Measurements from ENCODE around the gene HBG2. TPM values are rescaled to one million over a fixed set of nuclear protein-coding genes. Genes with fewer than 3 reads are reported as not detected.
"Not testable (repeated sequence)": the region's sequence is repeated elsewhere in the genome, so short reads cannot be mapped to it uniquely, and the experiment has no call there.

HBG2 gene
- total and polyA plus RNA-seq, 9 donors: 0.37 to 9.7 (median 0.63) TPM; not detected in 3

GRCh38 chr11:5258543-5259262, 4.1 kb upstream of the HBG2 start:
- Histone ChIP-seq H3K36me3 (no peaks in the 10 kb centered on the region), H3K27me3 (no peaks in the 10 kb centered on the region), H3K4me1 (ENCODE audit: insufficient read depth) (no peaks in the 10 kb centered on the region), H3K27ac (no peak overlapping the region), H3K4me3 (no peak overlapping the region), H3K9me3 (no peaks in the 10 kb centered on the region)
- intact Hi-C loops (cut with DNase I): no loop called here
- TF ChIP-seq EP300 (IDR thresholded peaks at IDR 0.05): no peak
- no peak for TF ChIP-seq POLR2A (IDR thresholded peaks at IDR 0.05)
- no peak for TF ChIP-seq CTCF (IDR thresholded peaks at IDR 0.05)
- 58 to 63% (median 61%) methylated on average over 7 of the region's 7 CpGs for WGBS, 3 donors
- no peak for DNase-seq

GRCh38 chr11:5257296-5257695, 2.7 kb upstream of the HBG2 start:
- Histone ChIP-seq H3K36me3 (no peaks in the 10 kb centered on the region), H3K9me3 (no peaks in the 10 kb centered on the region), H3K4me3 (no peak overlapping the region), H3K27ac (no peak overlapping the region), H3K4me1 (ENCODE audit: insufficient read depth) (no peaks in the 10 kb centered on the region), H3K27me3 (no peaks in the 10 kb centered on the region)
- 16 to 27% (median 19%) methylated on average over 2 of the region's 2 CpGs for whole genome bisulfite sequencing, 3 donors
- intact Hi-C loops (cut with DNase I): no loop called here
- no peak for TF ChIP-seq CTCF (IDR thresholded peaks at IDR 0.05)
- no peak for TF ChIP-seq EP300 (IDR thresholded peaks at IDR 0.05)
- no peak for TF ChIP-seq POLR2A (IDR thresholded peaks at IDR 0.05)
- no peak for DNase-seq

- H3K27me3 ChIP-seq; DNase-seq; H3K27ac ChIP-seq; H3K9me3 ChIP-seq; H3K4me1 ChIP-seq (ENCODE audit: insufficient read depth); H3K36me3 ChIP-seq; intact Hi-C loops (cut with DNase I); H3K4me3 ChIP-seq: not testable (repeated sequence)
- 77 to 85% (median 84%) methylated on average over 2 of the region's 2 CpGs for WGBS, 3 donors
Observed at GRCh38 chr11:5254023-5254422, 558 bp downstream of the HBG2 start.

- intact Hi-C loops (cut with DNase I); DNase-seq; H3K4me3 ChIP-seq; H3K36me3 ChIP-seq; H3K27me3 ChIP-seq; H3K27ac ChIP-seq; H3K9me3 ChIP-seq; H3K4me1 ChIP-seq (ENCODE audit: insufficient read depth): not testable (repeated sequence)
- WGBS, 3 donors: 43 to 84% (median 50%) methylated on average over 5 of the region's 5 CpGs
Observed at GRCh38 chr11:5253440-5253839, 1.1 kb downstream of the HBG2 start.

- Histone ChIP-seq H3K36me3 (no peaks in the 10 kb centered on the region), H3K4me1 (ENCODE audit: insufficient read depth) (no peaks in the 10 kb centered on the region), H3K9me3 (no peaks in the 10 kb centered on the region), H3K4me3 (no peak overlapping the region), H3K27ac (no peak overlapping the region), H3K27me3 (no peaks in the 10 kb centered on the region)
- TF ChIP-seq CTCF (IDR thresholded peaks at IDR 0.05): no peak
- TF ChIP-seq EP300 (IDR thresholded peaks at IDR 0.05): no peak
- no peak for DNase-seq
- 46 to 57% (median 54%) methylated on average over 1 of the region's 1 CpG for WGBS, 3 donors
- intact Hi-C loops (cut with DNase I): no loop called here
Observed at GRCh38 chr11:5252919-5253265, 1.7 kb downstream of the HBG2 start.
